ENCODE results near the gene LEF1.

LEF1 gene

GRCh38 chr4:108180513-108180912 lies 11.8 kb upstream of the LEF1 start:
- no peak overlapping the region for H3K9ac ChIP-seq (ENCODE audit: low read depth in 1 of 2, low read length in 2 of 2)
- H3K27ac ChIP-seq (ENCODE audit: low read depth, low read length), result no peak overlapping the region
- H3K9me3 ChIP-seq (ENCODE audit: control insufficient read depth in 1 of 2, low read length in 2 of 2), result no peaks in the 10 kb centered on the region
- peaks cover 0 to 4% of the 10 kb centered on the region in 2 donors for H3K4me1 ChIP-seq (ENCODE audit: control insufficient read depth in 1 of 2, insufficient read depth in 2 of 2, low read length in 2 of 2)
- H3K27me3 ChIP-seq (ENCODE audit: control insufficient read depth in 1 of 2, insufficient read depth in 2 of 2, low read length in 2 of 2), result peaks cover 0 to 8% of the 10 kb centered on the region in 2 donors
- H3K36me3 ChIP-seq (ENCODE audit: control insufficient read depth in 1 of 2, insufficient read depth in 2 of 2, low read length in 2 of 2), result no peaks in the 10 kb centered on the region
- H3K4me3 ChIP-seq (ENCODE audit: low read depth in 1 of 2, low read length in 2 of 2), result no peak overlapping the region

- Histone ChIP-seq H3K27ac (ENCODE audit: low read depth, low read length) (no peak overlapping the region), H3K9me3 (ENCODE audit: control insufficient read depth in 1 of 2, low read length in 2 of 2) (no peaks in the 10 kb centered on the region), H3K4me3 (ENCODE audit: low read depth in 1 of 2, low read length in 2 of 2) (no peak overlapping the region), H3K27me3 (ENCODE audit: control insufficient read depth in 1 of 2, insufficient read depth in 2 of 2, low read length in 2 of 2) (peaks cover 22 to 30% of the 10 kb centered on the region in 2 donors), H3K4me1 (ENCODE audit: control insufficient read depth in 1 of 2, insufficient read depth in 2 of 2, low read length in 2 of 2) (peaks cover 7% of the 10 kb centered on the region in 2 donors), H3K9ac (ENCODE audit: low read depth in 1 of 2, low read length in 2 of 2) (no peak overlapping the region), H3K36me3 (ENCODE audit: control insufficient read depth in 1 of 2, insufficient read depth in 2 of 2, low read length in 2 of 2) (no peaks in the 10 kb centered on the region)
Observed at GRCh38 chr4:108175966-108176365, 7.2 kb upstream of the LEF1 start.

- H3K27ac ChIP-seq (ENCODE audit: low read depth, low read length), result no peak overlapping the region
- no peaks in the 10 kb centered on the region for H3K9me3 ChIP-seq (ENCODE audit: control insufficient read depth in 1 of 2, low read length in 2 of 2)
- no peaks in the 10 kb centered on the region for H3K36me3 ChIP-seq (ENCODE audit: control insufficient read depth in 1 of 2, insufficient read depth in 2 of 2, low read length in 2 of 2)
- H3K4me3 ChIP-seq (ENCODE audit: low read depth in 1 of 2, low read length in 2 of 2), result no peak overlapping the region
- peaks cover 33 to 41% of the 10 kb centered on the region in 2 donors for H3K27me3 ChIP-seq (ENCODE audit: control insufficient read depth in 1 of 2, insufficient read depth in 2 of 2, low read length in 2 of 2)
- peaks cover 7% of the 10 kb centered on the region in 2 donors for H3K4me1 ChIP-seq (ENCODE audit: control insufficient read depth in 1 of 2, insufficient read depth in 2 of 2, low read length in 2 of 2)
- no peak overlapping the region for H3K9ac ChIP-seq (ENCODE audit: low read depth in 1 of 2, low read length in 2 of 2)
Observed at GRCh38 chr4:108174856-108175255, 6.1 kb upstream of the LEF1 start.

- H3K9me3 ChIP-seq (ENCODE audit: control insufficient read depth in 1 of 2, low read length in 2 of 2), result no peaks in the 10 kb centered on the region
- no peak overlapping the region for H3K27ac ChIP-seq (ENCODE audit: low read depth, low read length)
- H3K4me3 ChIP-seq (ENCODE audit: low read depth in 1 of 2, low read length in 2 of 2), result peak overlapping the region; percentile 66 to 76
- H3K27me3 ChIP-seq (ENCODE audit: control insufficient read depth in 1 of 2, insufficient read depth in 2 of 2, low read length in 2 of 2), result peaks cover 42 to 52% of the 10 kb centered on the region in 2 donors
- peaks cover 13 to 14% of the 10 kb centered on the region in 2 donors for H3K4me1 ChIP-seq (ENCODE audit: control insufficient read depth in 1 of 2, insufficient read depth in 2 of 2, low read length in 2 of 2)
- H3K36me3 ChIP-seq (ENCODE audit: control insufficient read depth in 1 of 2, insufficient read depth in 2 of 2, low read length in 2 of 2), result no peaks in the 10 kb centered on the region
- peak overlapping the region in 1 of 2 donors; percentile 3 for H3K9ac ChIP-seq (ENCODE audit: low read depth in 1 of 2, low read length in 2 of 2)
Observed at GRCh38 chr4:108173599-108174057, 4.9 kb upstream of the LEF1 start.

GRCh38 chr4:108172753-108173598 lies 4.2 kb upstream of the LEF1 start:
- peaks cover 42 to 52% of the 10 kb centered on the region in 2 donors for H3K27me3 ChIP-seq (ENCODE audit: control insufficient read depth in 1 of 2, insufficient read depth in 2 of 2, low read length in 2 of 2)
- H3K9ac ChIP-seq (ENCODE audit: low read depth in 1 of 2, low read length in 2 of 2), result peak overlapping the region; percentile 3 to 32
- H3K36me3 ChIP-seq (ENCODE audit: control insufficient read depth in 1 of 2, insufficient read depth in 2 of 2, low read length in 2 of 2), result no peaks in the 10 kb centered on the region
- H3K4me1 ChIP-seq (ENCODE audit: control insufficient read depth in 1 of 2, insufficient read depth in 2 of 2, low read length in 2 of 2), result peaks cover 13 to 18% of the 10 kb centered on the region in 2 donors
- H3K4me3 ChIP-seq (ENCODE audit: low read depth in 1 of 2, low read length in 2 of 2), result peak overlapping the region; percentile 66 to 76
- no peaks in the 10 kb centered on the region for H3K9me3 ChIP-seq (ENCODE audit: control insufficient read depth in 1 of 2, low read length in 2 of 2)
- H3K27ac ChIP-seq (ENCODE audit: low read depth, low read length), result no peak overlapping the region

GRCh38 chr4:108172231-108172752 lies 3.6 kb upstream of the LEF1 start:
- no peaks in the 10 kb centered on the region for H3K36me3 ChIP-seq (ENCODE audit: control insufficient read depth in 1 of 2, insufficient read depth in 2 of 2, low read length in 2 of 2)
- H3K9me3 ChIP-seq (ENCODE audit: control insufficient read depth in 1 of 2, low read length in 2 of 2), result no peaks in the 10 kb centered on the region
- peaks cover 13 to 20% of the 10 kb centered on the region in 2 donors for H3K4me1 ChIP-seq (ENCODE audit: control insufficient read depth in 1 of 2, insufficient read depth in 2 of 2, low read length in 2 of 2)
- peaks cover 42 to 47% of the 10 kb centered on the region in 2 donors for H3K27me3 ChIP-seq (ENCODE audit: control insufficient read depth in 1 of 2, insufficient read depth in 2 of 2, low read length in 2 of 2)
- H3K27ac ChIP-seq (ENCODE audit: low read depth, low read length), result no peak overlapping the region
- peak overlapping the region in 1 of 2 donors; percentile 32 for H3K9ac ChIP-seq (ENCODE audit: low read depth in 1 of 2, low read length in 2 of 2)
- peak overlapping the region; percentile 66 to 76 for H3K4me3 ChIP-seq (ENCODE audit: low read depth in 1 of 2, low read length in 2 of 2)

- Histone ChIP-seq H3K27ac (ENCODE audit: low read depth, low read length) (no peak overlapping the region), H3K36me3 (ENCODE audit: control insufficient read depth in 1 of 2, insufficient read depth in 2 of 2, low read length in 2 of 2) (no peaks in the 10 kb centered on the region), H3K4me3 (ENCODE audit: low read depth in 1 of 2, low read length in 2 of 2) (peak overlapping the region in 1 of 2 donors; percentile 76), H3K9ac (ENCODE audit: low read depth in 1 of 2, low read length in 2 of 2) (no peak overlapping the region), H3K27me3 (ENCODE audit: control insufficient read depth in 1 of 2, insufficient read depth in 2 of 2, low read length in 2 of 2) (peaks cover 44 to 54% of the 10 kb centered on the region in 2 donors), H3K9me3 (ENCODE audit: control insufficient read depth in 1 of 2, low read length in 2 of 2) (no peaks in the 10 kb centered on the region), H3K4me1 (ENCODE audit: control insufficient read depth in 1 of 2, insufficient read depth in 2 of 2, low read length in 2 of 2) (peaks cover 19 to 26% of the 10 kb centered on the region in 2 donors)
Observed at GRCh38 chr4:108171339-108172230, 2.9 kb upstream of the LEF1 start.

- H3K4me3 ChIP-seq (ENCODE audit: low read depth in 1 of 2, low read length in 2 of 2), result no peak overlapping the region
- no peak overlapping the region for H3K27ac ChIP-seq (ENCODE audit: low read depth, low read length)
- H3K9ac ChIP-seq (ENCODE audit: low read depth in 1 of 2, low read length in 2 of 2), result no peak overlapping the region
- no peaks in the 10 kb centered on the region for H3K36me3 ChIP-seq (ENCODE audit: control insufficient read depth in 1 of 2, insufficient read depth in 2 of 2, low read length in 2 of 2)
- no peaks in the 10 kb centered on the region for H3K9me3 ChIP-seq (ENCODE audit: control insufficient read depth in 1 of 2, low read length in 2 of 2)
- peaks cover 51 to 62% of the 10 kb centered on the region in 2 donors for H3K27me3 ChIP-seq (ENCODE audit: control insufficient read depth in 1 of 2, insufficient read depth in 2 of 2, low read length in 2 of 2)
- peaks cover 24 to 30% of the 10 kb centered on the region in 2 donors for H3K4me1 ChIP-seq (ENCODE audit: control insufficient read depth in 1 of 2, insufficient read depth in 2 of 2, low read length in 2 of 2)
Observed at GRCh38 chr4:108170631-108171338, 2.1 kb upstream of the LEF1 start.

- H3K27me3 ChIP-seq (ENCODE audit: control insufficient read depth in 1 of 2, insufficient read depth in 2 of 2, low read length in 2 of 2), result peaks cover 55 to 72% of the 10 kb centered on the region in 2 donors
Observed at GRCh38 chr4:108169664-108170063, 932 bp upstream of the LEF1 start.

More at GRCh38 chr4:108169664-108170063, 932 bp upstream of the LEF1 start:
- no peak overlapping the region for H3K9ac ChIP-seq (ENCODE audit: low read depth in 1 of 2, low read length in 2 of 2)
- H3K27ac ChIP-seq (ENCODE audit: low read depth, low read length), result no peak overlapping the region
- H3K36me3 ChIP-seq (ENCODE audit: control insufficient read depth in 1 of 2, insufficient read depth in 2 of 2, low read length in 2 of 2), result no peaks in the 10 kb centered on the region
- H3K4me3 ChIP-seq (ENCODE audit: low read depth in 1 of 2, low read length in 2 of 2), result no peak overlapping the region
- H3K9me3 ChIP-seq (ENCODE audit: control insufficient read depth in 1 of 2, low read length in 2 of 2), result no peaks in the 10 kb centered on the region
- H3K4me1 ChIP-seq (ENCODE audit: control insufficient read depth in 1 of 2, insufficient read depth in 2 of 2, low read length in 2 of 2), result peaks cover 24 to 30% of the 10 kb centered on the region in 2 donors

All from duodenal mucosa (tissue), 2 donors.